DOHH2 (cell line): ENCODE measurements around the gene COG2.

Experiments
- CTCF ChIP-seq: fragments of 200-600 bp; sonication (generic); IDR thresholded peaks from one replicate; pipeline ENCODE4 v1.5.1; 2014; ENCODE audit warnings: antibody characterized with exemption, mild to moderate bottlenecking, low read depth, low read length; ENCODE audit not compliant: poor library complexity, severe bottlenecking
- EZH2phosphoT487 ChIP-seq: fragments of 200-600 bp; sonication (generic); IDR thresholded peaks from 2 replicates; pipeline ENCODE4 v1.6.1; 2017; ENCODE audit warnings: borderline replicate concordance, mild to moderate bottlenecking, antibody characterized with exemption, low read length, moderate library complexity, mixed read lengths

GRCh38 chr1:230706887-230707731 is 64.8 kb downstream of the COG2 start:
- no peak for TF ChIP-seq CTCF
- no peak for TF ChIP-seq EZH2phosphoT487
